ENCODE data around the gene CTXN1.

CTXN1 gene

DNA sequence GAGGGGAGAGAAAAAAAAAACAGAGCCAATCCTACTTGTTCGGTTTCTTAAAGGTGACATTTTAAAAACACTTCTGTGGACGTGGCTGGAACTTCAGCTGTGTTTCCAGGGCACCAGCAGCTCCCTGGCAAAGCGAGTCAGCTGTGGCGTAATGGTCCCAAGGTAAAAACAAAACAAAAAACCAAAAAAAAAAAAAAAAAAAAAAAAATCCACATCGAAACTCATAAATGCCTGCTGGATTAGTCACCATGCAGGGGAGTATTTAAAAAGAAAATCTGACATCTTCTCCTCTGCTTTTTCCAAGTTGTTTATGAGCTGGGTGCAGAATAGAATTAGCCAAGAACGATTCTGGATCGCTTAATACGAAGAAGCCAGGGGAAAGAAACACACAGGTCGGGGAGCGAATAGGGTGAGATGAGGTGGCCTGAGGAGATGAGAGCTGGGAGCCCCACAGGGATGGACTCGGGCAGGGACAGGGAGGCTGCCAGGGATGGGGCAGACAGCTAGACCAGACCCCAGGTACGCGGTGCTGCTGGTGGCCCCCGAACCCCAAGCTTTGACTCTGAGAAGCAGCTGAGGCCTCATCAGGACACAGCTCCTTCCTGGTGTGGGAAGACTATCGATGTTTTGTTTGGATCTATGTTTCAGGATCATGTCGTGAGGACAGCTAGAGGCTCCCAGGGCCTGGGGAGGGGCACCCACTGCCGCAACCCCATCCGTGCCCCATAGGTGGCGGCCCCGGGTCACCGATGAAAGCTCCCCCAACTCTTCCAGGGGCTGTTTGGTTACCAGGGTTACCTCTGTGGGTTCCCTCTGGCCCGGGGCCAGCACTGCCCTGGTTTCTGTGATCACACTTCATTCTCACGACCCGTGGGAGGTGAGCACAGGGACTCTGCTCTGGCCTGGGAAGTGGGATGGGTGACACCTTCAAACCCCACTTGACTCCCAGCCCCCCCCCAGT is 3.1 kb upstream of the CTXN1 start:
- intact Hi-C loops (cut with DNase I): no loop called here
- DNase-seq: peak in 4 of 42 donors; percentile 38 to 50 (median 46)

DNA sequence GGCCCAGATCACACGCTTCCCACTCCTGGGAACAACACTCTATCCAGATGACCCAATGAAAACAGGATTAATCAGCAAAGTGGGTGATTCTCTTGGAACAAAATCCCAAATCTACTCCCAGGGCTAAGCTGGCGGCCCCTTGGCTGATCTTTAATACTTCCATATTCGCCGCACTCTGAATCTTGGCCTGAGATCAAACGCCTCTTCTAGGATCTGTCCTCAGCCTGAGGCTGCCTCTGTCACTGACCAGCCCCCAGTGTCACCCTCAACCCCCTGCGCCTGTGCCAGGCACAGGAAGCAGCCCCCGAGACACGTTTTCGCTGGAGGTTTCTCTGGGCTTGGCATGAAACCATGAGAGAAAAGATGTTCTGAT is 2.4 kb upstream of the CTXN1 start:
- intact Hi-C loops (cut with DNase I): no loop called here
- DNase-seq: no peak

DNA sequence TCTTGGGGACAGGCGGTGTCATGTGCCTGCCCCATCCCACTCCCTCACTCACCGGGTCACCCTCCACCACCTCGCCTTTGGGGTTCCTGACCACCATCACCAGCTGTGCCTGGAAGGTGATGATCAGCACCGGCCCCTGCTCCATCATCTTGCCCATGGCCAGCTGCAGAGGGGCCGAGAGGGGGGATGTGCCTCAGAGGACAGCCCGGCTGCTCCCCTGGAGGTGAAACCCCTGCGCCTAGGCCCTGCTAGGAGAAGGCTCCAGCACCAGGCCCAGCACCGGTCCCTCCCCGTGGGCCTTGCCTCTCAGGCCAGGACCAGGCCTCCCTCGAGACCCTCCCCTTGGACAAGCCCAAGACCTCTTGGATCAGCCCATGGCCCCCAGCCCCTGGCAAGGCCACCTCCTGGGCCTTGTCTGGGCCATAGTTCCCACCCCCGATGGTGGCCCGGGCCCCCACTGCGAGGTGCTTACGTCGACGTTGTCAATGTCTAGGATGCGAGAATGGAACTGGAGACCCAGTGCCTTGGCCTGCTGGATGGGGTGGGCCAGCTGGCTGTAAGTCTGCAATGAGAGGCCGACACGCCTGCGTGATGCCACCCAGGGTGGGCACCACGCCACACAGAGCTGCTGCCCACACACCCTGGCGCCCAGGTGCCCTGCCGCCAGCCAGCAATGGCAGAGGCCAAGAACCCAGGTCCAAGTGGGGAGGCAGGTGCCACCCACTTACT is 1.8 kb upstream of the CTXN1 start:
- no peak for DNase-seq
- intact Hi-C loops (cut with DNase I): no loop called here

DNA sequence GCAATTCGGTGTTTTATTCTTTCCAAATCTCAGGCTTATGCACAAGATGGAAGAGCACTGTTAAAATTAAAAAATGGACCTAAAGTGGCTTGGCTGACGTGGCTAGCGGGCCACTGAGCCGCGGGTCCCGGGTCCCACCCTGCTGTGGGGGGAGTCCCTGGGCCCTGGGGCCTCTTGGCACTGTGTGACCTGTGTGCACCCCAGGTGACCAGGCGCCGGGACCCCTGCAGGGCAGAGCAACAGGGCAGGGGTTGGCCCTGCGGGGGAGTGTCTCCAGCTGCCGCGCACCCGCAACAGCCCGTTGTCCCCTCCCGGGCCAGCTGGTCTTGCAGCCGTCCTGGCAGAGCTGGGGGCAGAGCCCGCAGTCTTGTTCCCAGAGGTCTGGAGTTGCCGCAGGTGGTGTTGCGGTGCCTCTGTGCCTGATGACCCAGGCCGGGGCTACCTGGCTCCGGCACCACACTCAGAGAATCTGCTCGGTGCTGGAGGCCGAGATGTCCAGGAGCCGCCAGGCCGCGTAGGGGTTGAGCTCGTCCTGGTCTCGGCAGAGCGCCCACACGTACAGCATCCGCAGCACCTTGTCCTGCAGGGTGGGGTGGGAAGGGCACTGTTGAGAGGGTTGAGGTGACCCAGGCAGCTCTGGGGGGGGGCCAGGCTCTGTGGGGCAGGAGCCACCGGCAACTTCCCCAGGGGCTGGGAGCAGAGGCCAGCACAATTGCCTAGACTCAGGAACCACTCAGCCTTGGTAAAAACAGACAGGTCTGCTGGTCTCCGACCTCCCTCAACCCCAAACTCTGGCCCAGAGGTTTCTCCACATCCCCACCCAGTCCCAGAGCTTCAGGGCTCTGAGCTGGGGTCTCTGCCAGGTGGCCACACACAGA is 1.0 kb upstream of the CTXN1 start:
- intact Hi-C loops (cut with DNase I): no loop called here
- DNase-seq: peak in 1 of 42 donors; percentile 14

DNA sequence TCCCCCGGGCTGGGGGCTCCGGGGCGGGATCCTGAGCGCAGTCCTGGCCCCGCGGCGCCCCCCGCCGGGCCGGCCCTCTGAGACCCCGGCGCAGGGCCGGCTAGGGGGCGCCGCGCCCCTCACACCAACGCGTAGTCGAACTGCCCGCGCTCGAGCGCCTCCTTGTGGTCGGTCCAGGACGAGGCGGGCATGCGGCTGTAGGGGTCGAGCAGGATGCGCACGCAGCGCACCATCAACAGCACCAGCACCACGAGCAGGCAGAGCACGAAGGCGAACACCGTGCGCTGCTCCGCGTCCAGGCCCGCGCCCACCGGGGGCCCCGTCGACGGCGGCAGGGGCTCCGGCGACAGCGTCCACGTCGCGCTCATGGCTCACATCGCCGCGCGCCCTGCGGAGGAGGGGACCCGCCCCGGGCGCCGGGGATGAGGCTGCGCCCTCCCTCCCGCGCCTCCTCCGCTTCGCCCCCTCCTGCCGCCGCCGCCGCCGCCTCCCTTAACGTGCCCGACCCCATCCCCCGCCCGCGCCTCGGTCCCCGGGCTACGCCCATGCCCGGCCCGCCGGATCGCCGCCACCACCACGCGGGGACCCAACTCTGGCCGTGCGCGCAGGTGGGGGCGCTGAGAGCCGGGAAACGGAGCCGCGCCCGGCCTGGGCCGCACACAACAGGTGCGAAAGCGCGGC is 624 bp downstream of the CTXN1 start:
- intact Hi-C loops (cut with DNase I): no loop called here
- peak in 38 of 42 donors; percentile 51 to 86 (median 73) for DNase-seq

DNA sequence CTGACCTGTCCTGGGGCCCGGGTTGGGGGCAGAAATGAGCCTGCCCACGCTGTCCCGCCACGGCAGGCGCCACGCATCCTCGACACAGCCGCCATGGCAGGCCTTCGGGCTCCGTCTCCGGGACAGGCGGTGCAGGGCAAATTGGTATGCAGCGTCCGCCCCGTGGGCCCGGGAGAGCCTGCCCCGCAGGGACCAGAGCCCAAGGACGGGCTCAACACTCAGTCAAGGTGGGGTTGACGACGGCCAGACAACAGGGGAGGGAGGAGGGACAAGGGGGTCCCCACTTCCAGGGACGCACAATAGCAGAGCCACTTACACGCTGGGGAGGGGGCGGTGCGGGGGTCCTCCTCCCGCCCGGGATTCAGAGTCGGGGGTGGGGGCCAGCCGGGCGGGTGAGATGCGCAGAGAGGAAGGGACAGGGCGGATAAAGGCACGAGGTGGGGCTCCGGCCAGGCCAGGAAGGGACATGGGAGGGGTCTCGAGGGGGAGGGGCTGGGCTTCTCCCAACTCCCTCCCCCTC is 1.2 kb downstream of the CTXN1 start:
- intact Hi-C loops (cut with DNase I): no loop called here
- DNase-seq: peak in 1 of 42 donors; percentile 32

DNA sequence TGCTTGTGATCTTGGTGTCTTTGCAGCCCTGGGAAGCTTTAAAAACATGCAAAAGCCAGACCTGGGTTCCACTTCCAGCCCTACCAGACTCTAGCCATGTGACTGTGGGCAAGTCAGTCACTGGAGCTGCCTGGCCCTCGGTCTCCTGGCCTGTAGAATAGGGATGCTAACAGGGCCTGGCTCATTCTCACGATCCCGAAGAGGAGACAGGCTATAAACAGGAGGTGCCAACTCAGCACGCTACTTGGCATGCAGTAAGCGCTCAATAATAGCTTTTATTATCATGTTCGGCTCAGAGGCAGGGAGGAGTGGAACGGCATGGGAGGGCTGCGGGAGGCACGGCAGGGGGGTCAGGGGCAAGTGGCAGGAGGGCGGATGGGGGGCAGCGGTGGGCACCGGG is 1.7 kb downstream of the CTXN1 start:
- DNase-seq: no peak
- intact Hi-C loops (cut with DNase I): no loop called here

DNA sequence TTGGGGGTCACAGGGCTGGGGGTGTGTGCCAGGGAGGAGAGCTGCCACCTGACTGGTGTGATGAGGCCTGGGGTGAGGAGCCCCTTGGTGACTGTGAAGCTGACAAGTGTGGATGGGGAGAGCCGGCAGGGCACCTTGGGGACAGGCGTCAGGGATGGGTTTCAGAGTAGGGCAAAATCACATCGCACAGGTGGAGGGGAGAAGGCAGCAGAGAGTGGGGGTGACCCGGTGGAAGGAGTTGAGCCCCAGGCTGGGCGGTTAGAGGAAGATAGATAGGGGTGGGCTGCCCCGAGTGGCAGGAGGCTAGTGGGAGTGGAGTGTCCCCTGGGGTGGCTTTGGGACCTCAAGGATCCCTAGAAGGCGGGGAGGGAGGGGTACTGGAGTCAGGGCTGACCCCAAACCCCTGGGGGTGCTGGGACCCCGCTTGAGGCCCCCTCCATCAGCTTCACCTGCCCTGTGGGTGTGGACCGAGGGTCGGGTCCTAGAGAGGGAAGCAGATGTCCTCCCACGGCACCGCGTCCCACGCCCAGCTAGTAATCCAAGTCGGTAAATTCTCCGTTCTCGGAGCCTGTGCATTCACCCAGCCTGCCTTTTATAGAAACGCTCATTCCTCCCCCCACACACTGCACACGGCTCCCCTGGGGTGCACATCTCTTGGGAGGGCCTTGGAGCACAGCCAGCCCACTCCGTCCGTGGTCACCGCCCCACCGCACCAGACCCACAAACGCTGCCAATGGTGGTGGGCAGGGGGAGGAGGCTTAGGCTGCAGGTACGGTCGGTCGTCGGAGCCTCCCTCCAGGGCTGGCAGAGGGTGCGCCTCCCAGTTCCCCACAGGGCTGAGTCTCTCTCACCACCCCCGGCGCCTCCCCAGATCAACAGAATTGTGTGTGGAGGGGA is 2.4 kb downstream of the CTXN1 start:
- intact Hi-C loops (cut with DNase I): no loop called here
- peak in 40 of 42 donors; percentile 34 to 86 (median 62) for DNase-seq

DNA sequence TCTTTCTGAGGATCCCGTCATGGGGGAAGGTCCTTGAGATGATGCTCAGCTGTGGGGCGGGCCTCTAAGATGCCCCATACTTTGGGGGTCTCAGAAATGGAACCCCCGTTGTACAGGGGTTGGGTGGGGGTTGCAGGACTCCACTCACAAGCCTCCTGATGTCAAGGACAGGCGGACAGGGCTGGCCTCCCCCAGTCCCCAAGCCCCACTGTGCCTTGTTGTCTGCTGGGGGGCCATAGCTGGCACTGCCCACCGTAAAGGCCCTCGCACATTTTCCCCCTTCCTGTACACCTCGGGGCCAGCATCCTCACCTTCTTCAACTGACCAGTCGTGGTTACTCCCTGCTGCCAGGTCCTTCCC is 3.1 kb downstream of the CTXN1 start:
- DNase-seq: no peak
- intact Hi-C loops (cut with DNase I): no loop called here

DNA sequence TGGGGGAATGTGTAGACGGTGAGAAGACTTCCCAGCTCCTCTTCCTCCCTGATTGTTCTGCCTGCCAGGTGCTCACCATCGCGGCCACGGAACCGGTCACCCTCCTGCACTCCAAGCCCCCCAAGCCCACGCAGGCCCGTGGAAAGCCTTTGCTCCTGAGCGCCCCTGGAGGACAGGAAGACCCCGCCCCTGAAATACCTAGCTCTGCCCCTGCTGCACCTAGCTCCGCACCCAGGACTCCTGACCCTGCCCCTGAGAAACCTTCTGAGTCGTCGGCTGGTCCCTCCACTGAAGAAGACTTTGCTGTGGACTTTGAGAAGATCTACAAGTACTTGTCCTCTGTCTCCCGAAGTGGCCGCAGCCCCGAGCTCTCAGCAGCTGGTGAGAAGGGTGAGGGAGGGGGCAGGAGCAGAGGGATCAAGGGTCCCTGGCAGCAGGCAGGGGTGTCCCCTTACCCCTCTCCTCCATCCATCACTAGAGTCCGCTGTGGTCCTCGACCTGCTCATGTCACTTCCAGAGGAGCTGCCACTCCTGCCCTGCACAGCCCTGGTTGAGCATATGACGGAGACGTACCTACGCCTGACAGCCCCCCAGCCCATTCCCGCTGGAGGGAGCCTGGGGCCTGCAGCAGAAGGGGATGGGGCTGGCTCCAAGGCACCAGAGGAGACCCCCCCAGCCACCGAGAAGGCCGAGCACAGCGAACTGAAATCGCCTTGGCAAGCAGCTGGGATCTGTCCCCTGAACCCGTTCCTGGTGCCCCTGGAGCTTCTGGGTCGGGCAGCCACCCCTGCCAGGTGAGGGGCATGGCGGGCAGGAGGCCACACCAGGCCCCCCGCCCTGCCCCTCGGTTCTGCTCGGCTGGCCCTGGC is 3.7 kb downstream of the CTXN1 start:
- DNase-seq: peak in 1 of 42 donors; percentile 29
- intact Hi-C loops (cut with DNase I): no loop called here

DNA sequence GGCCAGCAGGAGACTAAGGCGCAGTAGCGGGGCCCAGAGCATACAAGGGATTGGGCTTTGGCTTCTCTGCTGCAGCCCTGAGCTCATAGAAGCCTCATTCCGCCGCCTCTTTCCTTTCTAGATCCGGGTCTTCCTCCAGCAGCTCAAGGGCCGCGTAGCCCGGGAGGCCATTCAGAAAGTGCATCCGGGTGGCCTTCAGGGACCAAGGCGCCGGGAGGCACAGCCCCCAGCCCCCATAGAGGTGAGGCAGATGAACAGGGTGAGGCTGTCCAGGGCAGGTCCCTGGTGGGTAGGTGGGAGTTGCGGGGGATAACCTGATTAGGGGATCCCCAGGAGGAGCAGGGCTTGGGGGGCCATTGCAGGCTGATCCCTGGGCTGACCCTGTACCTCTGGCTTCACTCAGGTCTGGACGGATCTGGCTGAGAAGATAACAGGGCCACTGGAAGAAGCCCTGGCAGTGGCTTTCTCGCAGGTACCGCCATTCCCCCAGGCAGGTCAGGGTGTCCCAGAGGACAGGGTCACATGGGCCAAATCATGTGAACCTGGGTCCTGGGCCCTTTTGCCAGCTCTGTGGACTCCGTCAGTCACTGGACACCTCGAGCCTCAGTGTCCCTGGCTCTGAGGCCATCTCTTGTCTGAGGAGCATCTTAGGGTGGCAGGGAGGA is 4.5 kb downstream of the CTXN1 start:
- DNase-seq: peak in 1 of 42 donors; percentile 32
- intact Hi-C loops (cut with DNase I): no loop called here

DNA sequence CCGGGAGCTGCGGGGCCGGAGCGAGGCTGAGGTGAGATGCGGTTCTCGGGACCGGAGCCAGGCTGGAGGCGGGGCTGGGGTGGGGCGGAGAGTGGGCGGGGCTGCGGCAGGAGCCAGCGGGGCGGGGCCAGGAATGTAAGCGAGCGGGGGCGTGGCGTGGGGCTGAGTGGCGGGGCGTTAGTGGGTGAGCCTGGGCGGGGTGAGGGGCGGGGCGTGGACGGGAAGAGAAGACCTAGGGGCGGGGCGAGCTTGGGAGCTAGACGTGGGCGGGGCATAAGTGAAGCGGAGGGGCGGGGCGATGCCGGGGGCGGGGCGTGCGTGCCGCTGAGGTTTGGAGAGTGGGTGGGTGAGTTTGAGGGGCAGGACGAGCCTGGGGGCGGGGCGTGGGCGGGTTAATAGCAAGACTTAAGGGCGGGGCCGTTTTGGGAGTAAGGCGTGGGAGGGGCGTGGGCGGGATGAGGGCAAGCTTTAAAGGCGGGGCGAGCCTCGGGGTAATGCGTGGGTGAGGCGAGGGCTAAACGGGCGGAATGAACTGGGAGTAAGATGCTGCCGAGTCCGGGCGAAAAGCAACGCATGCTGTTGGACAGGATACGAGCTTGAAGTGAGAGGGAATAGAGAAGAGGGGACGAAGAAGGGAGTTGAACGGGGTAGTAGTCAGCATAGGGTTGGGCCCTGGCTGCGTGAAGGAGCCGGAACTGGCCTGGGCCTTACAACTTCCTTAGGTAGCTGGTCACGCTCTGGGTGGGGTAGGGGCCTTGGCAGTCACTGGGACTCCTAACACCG is 5.2 kb downstream of the CTXN1 start:
- intact Hi-C loops (cut with DNase I): no loop called here
- peak; percentile 95 to 100 (median 98) for DNase-seq

DNA sequence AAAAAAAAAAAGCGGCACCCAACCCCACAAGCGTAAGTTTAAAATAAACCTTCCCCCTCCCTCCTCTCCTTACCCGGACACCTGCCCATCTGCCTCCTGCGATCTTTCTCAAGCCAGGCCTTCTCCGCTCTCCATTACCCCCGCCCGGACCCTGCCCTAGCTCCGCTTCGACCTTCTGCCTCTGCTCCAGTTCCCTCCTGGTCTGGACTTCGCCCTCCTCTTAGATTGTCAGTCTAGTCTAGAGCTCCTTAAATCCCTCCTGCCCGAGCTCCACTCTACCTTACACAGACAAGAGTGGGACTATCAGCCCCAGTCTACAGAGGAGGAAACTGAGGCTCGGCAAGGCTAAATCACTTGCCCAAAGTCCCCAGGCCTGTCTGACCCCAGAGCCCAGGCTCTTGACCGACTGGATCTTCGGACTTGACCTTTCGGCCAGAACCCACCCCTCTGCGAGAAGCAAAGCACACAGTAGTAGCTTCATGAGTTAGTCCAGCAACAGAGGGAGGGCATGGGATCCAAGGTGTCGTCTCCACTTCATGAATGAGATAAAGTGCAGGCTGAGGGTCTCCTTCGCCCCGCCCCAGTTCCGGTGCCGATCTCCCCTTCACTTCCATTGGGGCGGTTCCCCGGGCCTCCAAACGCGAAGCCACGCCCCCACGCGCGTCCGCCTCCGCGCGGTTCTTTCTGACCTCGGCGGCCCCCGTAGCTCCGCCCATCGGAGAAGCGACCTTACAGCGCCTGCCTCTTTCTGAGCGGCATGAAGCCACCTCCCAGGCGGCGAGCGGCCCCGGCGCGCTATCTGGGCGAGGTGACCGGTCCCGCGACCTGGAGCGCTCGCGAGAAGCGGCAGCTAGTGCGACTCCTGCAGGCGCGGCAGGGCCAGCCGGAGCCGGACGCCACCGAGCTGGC is 6.1 kb downstream of the CTXN1 start, which contains the start of gene SNAPC2:
TSS of gene SNAPC2 (plus strand) at position 729 of the 909 bp plus-strand sequence. CDS start at position 758, 29 bp downstream.
- DNase-seq: peak; percentile 86 to 97 (median 94)
- intact Hi-C loops (cut with DNase I): no loop called here

Measured in head of caudate nucleus (tissue), 42 donors.